NB4 (cell line): Measurements from ENCODE around the gene CTBP2.

ENCODE experiments used
- DNase-seq: peaks from one replicate; pipeline ENCODE4 v3.0.0; 2010; ENCODE audit warnings: low read depth
- H3K4me3 ChIP-seq: one replicate; pipeline ENCODE4 v1.5.1; 2011; ENCODE audit warnings: mild to moderate bottlenecking, low read depth, low read length, moderate library complexity
- CTCF ChIP-seq: IDR thresholded peaks from one replicate; pipeline ENCODE4 v1.5.1; 2012; ENCODE audit warnings: low read depth, low read length
- MAX ChIP-seq: IDR thresholded peaks from 2 replicates; pipeline ENCODE4 v1.6.1; 2011; ENCODE audit warnings: low read depth, low read length
- MYC ChIP-seq: IDR thresholded peaks from 2 replicates; pipeline ENCODE4 v1.6.1; 2011; ENCODE audit warnings: low read depth, low read length
- POLR2A ChIP-seq: IDR thresholded peaks from 2 replicates; pipeline ENCODE4 v1.6.1; 2011; ENCODE audit warnings: mild to moderate bottlenecking; ENCODE audit not compliant: insufficient read length; ENCODE audit errors: extremely low read depth

The CTBP2 gene

GRCh38 chr10:125017547-125018298 is 142.6 kb downstream of the CTBP2 start:
- H3K4me3 ChIP-seq = no peak overlapping the region
- TF ChIP-seq CTCF = no peak
- no peak for TF ChIP-seq POLR2A
- no peak for TF ChIP-seq MAX
- TF ChIP-seq MYC = no peak
- DNase-seq = no peak

- H3K4me3 ChIP-seq = no peak overlapping the region
- DNase-seq = no peak
- TF ChIP-seq MAX = no peak
- TF ChIP-seq MYC = no peak
- no peak for TF ChIP-seq POLR2A
- no peak for TF ChIP-seq CTCF
Measured at GRCh38 chr10:125016611-125017202, 143.7 kb downstream of the CTBP2 start.

- H3K4me3 ChIP-seq = no peak overlapping the region
- no peak for TF ChIP-seq MYC
- TF ChIP-seq MAX = no peak
Measured at GRCh38 chr10:125016123-125016522, 144.2 kb downstream of the CTBP2 start.

GRCh38 chr10:125015356-125015944 is 144.9 kb downstream of the CTBP2 start:
- DNase-seq = no peak
- TF ChIP-seq CTCF = no peak
- TF ChIP-seq POLR2A = no peak
- no peak for TF ChIP-seq MAX
- TF ChIP-seq MYC = no peak
- no peak overlapping the region for H3K4me3 ChIP-seq

More at GRCh38 chr10:125016123-125016522, 144.2 kb downstream of the CTBP2 start:
- DNase-seq = no peak

GRCh38 chr10:125014836-125015355 is 145.5 kb downstream of the CTBP2 start:
- TF ChIP-seq POLR2A (no peak), MYC (no peak), MAX (no peak), CTCF (no peak)
- DNase-seq = no peak
- H3K4me3 ChIP-seq = no peak overlapping the region
